Neural cell (in vitro differentiated cells): ENCODE data around the gene UFD1. TPM values are rescaled to one million over a fixed set of nuclear protein-coding genes. Genes with fewer than 3 reads are reported as not detected.

Source experiments
- H2AFZ ChIP-seq: fragments of 200-600, 300-800 bp; sonication (generic), shearing (Covaris generic); 2 replicates; pipeline ENCODE4 v1.6.0; 2014; ENCODE audit warnings: low read depth, mild to moderate bottlenecking, antibody characterized with exemption, low read length, moderate library complexity
- H3F3A ChIP-seq: fragments of 200-600 bp; shearing (Covaris generic); 2 replicates; pipeline ENCODE4 v1.6.1; 2016; ENCODE audit warnings: mild to moderate bottlenecking, moderate library complexity, mixed read lengths, antibody characterized with exemption, low read length; ENCODE audit not compliant: insufficient read depth, poor library complexity, severe bottlenecking
- H3K27ac ChIP-seq: fragments of 200-600, 300-800 bp; sonication (generic), shearing (Covaris generic); 2 replicates; pipeline ENCODE4 v1.5.1; 2014; ENCODE audit warnings: mild to moderate bottlenecking, low read length, moderate library complexity
- H3K27me3 ChIP-seq: fragments of 300-800, 200-600 bp; sonication (generic), shearing (Covaris generic); 2 replicates; pipeline ENCODE4 v1.6.0; 2014; ENCODE audit warnings: mild to moderate bottlenecking, low read depth, low read length, moderate library complexity; ENCODE audit not compliant: insufficient read depth
- H3K36me3 ChIP-seq: fragments of 300-800, 200-600 bp; sonication (generic), shearing (Covaris generic); 2 replicates; pipeline ENCODE4 v1.5.1; 2014; ENCODE audit warnings: mild to moderate bottlenecking, antibody characterized with exemption, low read length, moderate library complexity; ENCODE audit not compliant: insufficient read depth
- H3K4me2 ChIP-seq: fragments of 300-800, 200-600 bp; sonication (generic), shearing (Covaris generic); 2 replicates; pipeline ENCODE4 v1.6.0; 2014; ENCODE audit warnings: mild to moderate bottlenecking, low read length
- H3K4me3 ChIP-seq: fragments of 300-800, 200-600 bp; sonication (generic), shearing (Covaris generic); 2 replicates; pipeline ENCODE4 v1.5.1; 2014; ENCODE audit warnings: mild to moderate bottlenecking, low read length, moderate library complexity
- H3K79me2 ChIP-seq: fragments of 200-600 bp; shearing (Covaris generic); replicated peaks from 2 replicates; pipeline ENCODE4 v1.6.0; 2014; ENCODE audit warnings: mild to moderate bottlenecking, low read length, moderate library complexity; ENCODE audit not compliant: insufficient read depth
- H3K9ac ChIP-seq: fragments of 300-800, 200-600 bp; sonication (generic), shearing (Covaris generic); 2 replicates; pipeline ENCODE4 v1.6.1; 2016; ENCODE audit warnings: mild to moderate bottlenecking, low read length, mixed read lengths
- H3K9me2 ChIP-seq: fragments of 200-600 bp; shearing (Covaris generic); 2 replicates; pipeline ENCODE4 v1.6.1; 2016; ENCODE audit warnings: mild to moderate bottlenecking, low read length, mixed read lengths; ENCODE audit not compliant: insufficient read depth
- H3K9me3 ChIP-seq: fragments of 200-600, 300-800 bp; sonication (generic), shearing (Covaris generic); 2 replicates; pipeline ENCODE4 v1.6.1; 2016; ENCODE audit warnings: mild to moderate bottlenecking, mixed run types, low read length, moderate library complexity, mixed read lengths
- H4K20me1 ChIP-seq: fragments of 200-600 bp; shearing (Covaris generic); 2 replicates; pipeline ENCODE4 v1.6.1; 2016; ENCODE audit warnings: mild to moderate bottlenecking, mixed run types; ENCODE audit not compliant: insufficient read depth
- EP300 ChIP-seq: fragments of 450-650 bp; conservative IDR thresholded peaks from 2 replicates; pipeline ENCODE4 v1.6.1; 2014; ENCODE audit warnings: antibody characterized with exemption, mild to moderate bottlenecking, moderate library complexity; ENCODE audit not compliant: poor library complexity, severe bottlenecking
- EZH2 ChIP-seq: fragments of 200-600, 300-800 bp; shearing (Covaris generic), sonication (generic); IDR thresholded peaks from 2 replicates; pipeline ENCODE4 v1.6.1; 2014; ENCODE audit warnings: antibody characterized with exemption, low read length, borderline replicate concordance, mild to moderate bottlenecking; ENCODE audit not compliant: insufficient read depth, poor library complexity, severe bottlenecking
- MXI1 ChIP-seq: fragments of 450-650 bp; conservative IDR thresholded peaks from 2 replicates; pipeline ENCODE4 v1.6.1; 2014; ENCODE audit warnings: antibody characterized with exemption, mild to moderate bottlenecking; ENCODE audit not compliant: poor library complexity, severe bottlenecking
- POLR2AphosphoS5 ChIP-seq: IDR thresholded peaks from 2 replicates; pipeline ENCODE4 v1.6.1; 2012
- RAD21 ChIP-seq: fragments of 450-650 bp; conservative IDR thresholded peaks from 2 replicates; pipeline ENCODE4 v1.6.1; 2014; ENCODE audit warnings: antibody characterized with exemption, mild to moderate bottlenecking, moderate library complexity
- SMC3 ChIP-seq: fragments of 450-650 bp; conservative IDR thresholded peaks from 2 replicates; pipeline ENCODE4 v1.6.1; 2014; ENCODE audit warnings: antibody characterized with exemption, mild to moderate bottlenecking, moderate library complexity; ENCODE audit not compliant: poor library complexity
- TAF1 ChIP-seq: IDR thresholded peaks from 2 replicates; pipeline ENCODE4 v1.6.1; 2012; ENCODE audit warnings: low read depth
- polyA plus RNA-seq: library from polyadenylated mRNA; depleted of rRNA; stranded (reverse); fragments of >200 nt; gene quantifications from 2 replicates; pipeline ENCODE4 v1.2.3, GENCODE V29; 2014
- TF ChIP-seq, protein P1 (sequence below): IDR thresholded peaks from 2 replicates; pipeline ENCODE4 v1.6.1; 2012; ENCODE audit warnings: borderline replicate concordance
- TF ChIP-seq, protein P2 (sequence below): fragments of 450-650 bp; IDR thresholded peaks from 2 replicates; pipeline ENCODE4 v1.5.1; 2014; ENCODE audit warnings: antibody characterized with exemption, mild to moderate bottlenecking, moderate library complexity; ENCODE audit not compliant: poor library complexity, severe bottlenecking

The UFD1 gene
- polyA plus RNA-seq, 1 donor from 2014 or later, result 56.9 TPM

DNA sequence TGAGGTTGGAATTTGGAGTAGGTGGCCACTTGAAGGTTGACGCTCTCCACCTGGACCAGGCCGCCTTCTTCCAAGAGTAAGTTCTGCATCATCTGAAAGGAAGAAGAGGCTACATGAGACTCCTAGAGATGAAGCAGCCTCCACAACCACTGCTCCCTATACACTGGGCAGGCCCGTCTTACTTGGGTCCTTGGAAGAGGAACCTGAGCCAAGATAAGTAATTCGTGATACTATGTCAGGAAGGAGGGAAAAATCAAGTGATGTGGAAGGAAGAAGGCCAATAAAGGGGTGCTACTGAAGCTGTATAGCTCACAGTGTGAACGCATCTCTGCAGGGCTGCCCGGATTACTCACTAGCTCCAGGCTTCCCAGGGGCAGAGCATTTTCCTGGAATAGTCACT, 11.1 kb downstream of the UFD1 start:
- H3F3A ChIP-seq, result no peaks in the 10 kb centered on the region
- H3K27ac ChIP-seq, result no peak overlapping the region
- no peaks in the 10 kb centered on the region for H3K9me3 ChIP-seq
- no peak for TF ChIP-seq EP300
- TF ChIP-seq SMC3, result no peak
- no peak for TF ChIP-seq POLR2AphosphoS5
- no peak for TF ChIP-seq MXI1
- TF ChIP-seq, protein P1, sequence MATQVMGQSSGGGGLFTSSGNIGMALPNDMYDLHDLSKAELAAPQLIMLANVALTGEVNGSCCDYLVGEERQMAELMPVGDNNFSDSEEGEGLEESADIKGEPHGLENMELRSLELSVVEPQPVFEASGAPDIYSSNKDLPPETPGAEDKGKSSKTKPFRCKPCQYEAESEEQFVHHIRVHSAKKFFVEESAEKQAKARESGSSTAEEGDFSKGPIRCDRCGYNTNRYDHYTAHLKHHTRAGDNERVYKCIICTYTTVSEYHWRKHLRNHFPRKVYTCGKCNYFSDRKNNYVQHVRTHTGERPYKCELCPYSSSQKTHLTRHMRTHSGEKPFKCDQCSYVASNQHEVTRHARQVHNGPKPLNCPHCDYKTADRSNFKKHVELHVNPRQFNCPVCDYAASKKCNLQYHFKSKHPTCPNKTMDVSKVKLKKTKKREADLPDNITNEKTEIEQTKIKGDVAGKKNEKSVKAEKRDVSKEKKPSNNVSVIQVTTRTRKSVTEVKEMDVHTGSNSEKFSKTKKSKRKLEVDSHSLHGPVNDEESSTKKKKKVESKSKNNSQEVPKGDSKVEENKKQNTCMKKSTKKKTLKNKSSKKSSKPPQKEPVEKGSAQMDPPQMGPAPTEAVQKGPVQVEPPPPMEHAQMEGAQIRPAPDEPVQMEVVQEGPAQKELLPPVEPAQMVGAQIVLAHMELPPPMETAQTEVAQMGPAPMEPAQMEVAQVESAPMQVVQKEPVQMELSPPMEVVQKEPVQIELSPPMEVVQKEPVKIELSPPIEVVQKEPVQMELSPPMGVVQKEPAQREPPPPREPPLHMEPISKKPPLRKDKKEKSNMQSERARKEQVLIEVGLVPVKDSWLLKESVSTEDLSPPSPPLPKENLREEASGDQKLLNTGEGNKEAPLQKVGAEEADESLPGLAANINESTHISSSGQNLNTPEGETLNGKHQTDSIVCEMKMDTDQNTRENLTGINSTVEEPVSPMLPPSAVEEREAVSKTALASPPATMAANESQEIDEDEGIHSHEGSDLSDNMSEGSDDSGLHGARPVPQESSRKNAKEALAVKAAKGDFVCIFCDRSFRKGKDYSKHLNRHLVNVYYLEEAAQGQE, result no peak
- no peak for TF ChIP-seq EZH2
- no peak for TF ChIP-seq RAD21
- TF ChIP-seq, protein P2, sequence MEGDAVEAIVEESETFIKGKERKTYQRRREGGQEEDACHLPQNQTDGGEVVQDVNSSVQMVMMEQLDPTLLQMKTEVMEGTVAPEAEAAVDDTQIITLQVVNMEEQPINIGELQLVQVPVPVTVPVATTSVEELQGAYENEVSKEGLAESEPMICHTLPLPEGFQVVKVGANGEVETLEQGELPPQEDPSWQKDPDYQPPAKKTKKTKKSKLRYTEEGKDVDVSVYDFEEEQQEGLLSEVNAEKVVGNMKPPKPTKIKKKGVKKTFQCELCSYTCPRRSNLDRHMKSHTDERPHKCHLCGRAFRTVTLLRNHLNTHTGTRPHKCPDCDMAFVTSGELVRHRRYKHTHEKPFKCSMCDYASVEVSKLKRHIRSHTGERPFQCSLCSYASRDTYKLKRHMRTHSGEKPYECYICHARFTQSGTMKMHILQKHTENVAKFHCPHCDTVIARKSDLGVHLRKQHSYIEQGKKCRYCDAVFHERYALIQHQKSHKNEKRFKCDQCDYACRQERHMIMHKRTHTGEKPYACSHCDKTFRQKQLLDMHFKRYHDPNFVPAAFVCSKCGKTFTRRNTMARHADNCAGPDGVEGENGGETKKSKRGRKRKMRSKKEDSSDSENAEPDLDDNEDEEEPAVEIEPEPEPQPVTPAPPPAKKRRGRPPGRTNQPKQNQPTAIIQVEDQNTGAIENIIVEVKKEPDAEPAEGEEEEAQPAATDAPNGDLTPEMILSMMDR, result no peak
- TF ChIP-seq TAF1, result no peak
- H3K9ac ChIP-seq, result no peak overlapping the region
- H3K4me2 ChIP-seq, result no peak overlapping the region
- no peaks in the 10 kb centered on the region for H4K20me1 ChIP-seq
- peaks cover under 1% of the 10 kb centered on the region for H3K36me3 ChIP-seq
- H3K79me2 ChIP-seq, result no peaks in the 10 kb centered on the region
- H3K27me3 ChIP-seq, result no peaks in the 10 kb centered on the region
- no peaks in the 10 kb centered on the region for H3K9me2 ChIP-seq
- no peak overlapping the region for H3K4me3 ChIP-seq
- H2AFZ ChIP-seq, result no peak overlapping the region

DNA sequence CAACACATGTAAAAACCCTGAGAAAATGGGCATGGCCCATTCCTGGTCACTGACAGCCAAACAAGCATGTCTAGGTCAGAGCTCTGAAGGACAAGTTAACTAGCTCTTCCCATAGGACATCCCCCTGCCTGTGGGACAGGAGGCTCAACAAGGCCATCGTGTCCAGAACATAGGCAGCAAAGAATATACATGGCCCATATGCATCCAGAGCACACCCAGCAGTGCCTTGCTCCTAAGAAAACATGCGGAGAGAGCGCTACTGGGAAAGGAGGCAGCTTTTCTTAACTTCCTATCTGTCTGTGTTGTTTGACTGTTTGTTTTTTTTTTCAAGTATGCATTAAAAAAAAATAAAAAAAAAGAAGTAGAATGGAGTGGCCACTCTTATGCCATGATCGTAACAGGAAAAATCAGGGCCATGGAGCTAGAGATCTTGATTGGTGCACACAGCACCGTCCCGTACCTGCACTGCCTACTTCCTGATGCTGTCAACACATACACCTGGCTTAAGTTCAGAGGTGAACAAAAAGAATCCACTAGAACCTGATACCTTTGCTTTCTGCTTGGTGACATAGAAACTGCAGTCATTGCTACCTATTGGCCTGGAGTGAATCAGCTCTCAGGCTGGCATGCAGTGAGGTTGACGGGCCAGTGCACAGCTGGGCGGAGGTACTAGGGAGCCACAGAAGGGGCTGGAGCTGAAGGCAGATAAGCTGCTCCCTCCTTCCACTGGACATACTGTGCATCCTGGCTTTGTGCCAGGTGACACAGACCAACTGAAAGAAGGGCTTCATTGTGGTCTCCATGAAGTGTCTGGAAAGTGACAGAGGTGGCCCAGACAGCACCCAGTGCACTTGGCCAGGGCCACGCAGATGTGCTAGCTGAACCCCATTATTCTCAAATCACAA, 11.9 kb downstream of the UFD1 start:
- H3K27ac ChIP-seq, result no peak overlapping the region
- no peaks in the 10 kb centered on the region for H3K27me3 ChIP-seq
- no peaks in the 10 kb centered on the region for H3K9me3 ChIP-seq
- H4K20me1 ChIP-seq, result no peaks in the 10 kb centered on the region
- no peak overlapping the region for H3K4me2 ChIP-seq
- H3K36me3 ChIP-seq, result no peaks in the 10 kb centered on the region
- no peaks in the 10 kb centered on the region for H3F3A ChIP-seq
- no peaks in the 10 kb centered on the region for H3K9me2 ChIP-seq
- H3K4me3 ChIP-seq, result no peak overlapping the region
- no peak overlapping the region for H3K9ac ChIP-seq
- H2AFZ ChIP-seq, result no peak overlapping the region
- no peaks in the 10 kb centered on the region for H3K79me2 ChIP-seq
- TF ChIP-seq EZH2 (no peak), POLR2AphosphoS5 (no peak), SMC3 (no peak), RAD21 (no peak), MXI1 (no peak)
- TF ChIP-seq, protein P1, result no peak
- TF ChIP-seq, protein P2, result no peak
